Loucy (cell line): ENCODE results near the gene MAPK8IP2.

Experiments
- H2AFZ ChIP-seq: fragments of 200-600 bp; sonication (generic); 2 replicates; pipeline ENCODE4 v1.6.0; 2016; ENCODE audit warnings: antibody characterized with exemption, mild to moderate bottlenecking, low read length, moderate library complexity
- H3F3A ChIP-seq: fragments of 200-600 bp; 2 replicates; pipeline ENCODE4 v1.6.0; 2016; ENCODE audit warnings: antibody characterized with exemption, low read depth, mild to moderate bottlenecking
- H3K27me3 ChIP-seq: fragments of 200-600 bp; sonication (generic); 2 replicates; pipeline ENCODE4 v1.6.1; 2014; ENCODE audit warnings: low read length, mild to moderate bottlenecking; ENCODE audit not compliant: insufficient read depth, poor library complexity, severe bottlenecking
- H3K36me3 ChIP-seq: fragments of 200-600 bp; sonication (generic); 2 replicates; pipeline ENCODE4 v1.6.1; 2016; ENCODE audit warnings: low read length; ENCODE audit not compliant: insufficient read depth
- H3K4me1 ChIP-seq: fragments of 200-600 bp; sonication (generic); 2 replicates; pipeline ENCODE4 v1.5.1; 2014; ENCODE audit warnings: low read length, mild to moderate bottlenecking; ENCODE audit not compliant: insufficient read depth, poor library complexity, severe bottlenecking
- H3K4me2 ChIP-seq: fragments of 200-600 bp; sonication (generic); 2 replicates; pipeline ENCODE4 v1.6.0; 2014; ENCODE audit warnings: antibody characterized with exemption, low read length, low read depth, mild to moderate bottlenecking; ENCODE audit not compliant: poor library complexity, severe bottlenecking
- H3K4me3 ChIP-seq: fragments of 200-600 bp; sonication (generic); 2 replicates; pipeline ENCODE4 v1.5.1; 2014; ENCODE audit warnings: low read length, mild to moderate bottlenecking, mixed read lengths; ENCODE audit not compliant: poor library complexity, severe bottlenecking
- H3K79me2 ChIP-seq: fragments of 200-600 bp; sonication (generic); 2 replicates; pipeline ENCODE4 v1.6.1; 2014; ENCODE audit warnings: low read length; ENCODE audit not compliant: insufficient read depth
- H3K9ac ChIP-seq: fragments of 200-600 bp; sonication (generic); 2 replicates; pipeline ENCODE4 v1.6.0; 2014; ENCODE audit warnings: mild to moderate bottlenecking, low read depth, low read length, moderate library complexity; ENCODE audit not compliant: poor library complexity, severe bottlenecking
- H3K9me2 ChIP-seq: fragments of 200-600 bp; sonication (generic); replicated peaks from 2 replicates; pipeline ENCODE4 v1.6.1; 2016; ENCODE audit warnings: low read depth, low read length, mixed read lengths
- H3K9me3 ChIP-seq: fragments of 200-600 bp; sonication (generic); 2 replicates; pipeline ENCODE4 v1.6.1; 2014; ENCODE audit warnings: mild to moderate bottlenecking, antibody characterized with exemption, low read length, low read depth; ENCODE audit not compliant: insufficient read depth
- H4K20me1 ChIP-seq: fragments of 200-600 bp; sonication (generic); 2 replicates; pipeline ENCODE4 v1.6.0; 2014; ENCODE audit warnings: antibody characterized with exemption, low read length, mild to moderate bottlenecking; ENCODE audit not compliant: insufficient read depth, poor library complexity, severe bottlenecking
- CTCF ChIP-seq: fragments of 200-600 bp; sonication (generic); conservative IDR thresholded peaks from 2 replicates; pipeline ENCODE4 v1.5.1; 2014; ENCODE audit warnings: mild to moderate bottlenecking, antibody characterized with exemption, low read length
- EZH2phosphoT487 ChIP-seq: fragments of 200-600 bp; IDR thresholded peaks from 2 replicates; pipeline ENCODE4 v1.6.1; 2018; ENCODE audit warnings: antibody characterized with exemption, mild to moderate bottlenecking, moderate library complexity, borderline replicate concordance

Gene MAPK8IP2

DNA sequence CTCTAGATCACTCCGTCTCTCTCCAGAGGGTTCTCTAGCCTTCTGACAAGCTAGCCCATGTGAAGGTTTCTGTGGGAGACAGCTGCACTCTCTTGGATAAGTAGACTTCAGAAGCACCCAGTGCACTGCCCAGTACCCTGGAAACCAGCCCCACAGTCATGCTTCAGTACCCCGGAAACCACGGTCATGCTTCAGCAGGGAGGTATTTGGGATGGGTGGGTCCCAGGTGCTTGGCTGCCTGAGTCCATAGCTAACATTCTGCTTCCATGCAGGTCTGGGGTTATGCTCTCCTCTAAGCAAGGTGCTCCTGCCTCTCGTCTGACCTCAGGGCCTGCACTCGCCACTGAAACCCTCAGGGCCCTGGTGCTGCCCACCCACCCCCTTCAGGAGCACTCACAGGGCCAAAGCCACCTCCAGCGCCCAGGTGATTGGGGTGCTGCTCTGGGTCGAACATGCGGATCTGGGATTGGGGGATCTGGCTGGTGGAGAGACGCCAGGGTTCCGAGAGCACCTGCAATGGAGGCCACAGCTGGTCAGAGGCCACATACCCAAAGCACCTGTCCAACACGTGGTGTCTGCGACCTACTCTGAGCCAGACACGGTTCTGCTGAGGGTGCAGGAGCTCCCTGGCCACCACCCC lies 30.6 kb upstream of the MAPK8IP2 start:
- Histone ChIP-seq H3K79me2 (no peaks in the 10 kb centered on the region), H3K27me3 (no peaks in the 10 kb centered on the region), H3K4me3 (no peak overlapping the region), H3F3A (no peaks in the 10 kb centered on the region), H3K4me1 (no peaks in the 10 kb centered on the region), H3K9me2 (no peaks in the 10 kb centered on the region), H3K4me2 (no peak overlapping the region), H3K9me3 (no peaks in the 10 kb centered on the region), H2AFZ (no peak overlapping the region), H3K9ac (no peak overlapping the region), H3K36me3 (peaks cover 8% of the 10 kb centered on the region; the same call in 1 of the 2 replicates), H4K20me1 (no peaks in the 10 kb centered on the region)
- TF ChIP-seq CTCF, result no peak
- TF ChIP-seq EZH2phosphoT487, result no peak

GRCh38 chr22:50570861-50571260 lies 29.7 kb upstream of the MAPK8IP2 start:
- Histone ChIP-seq H2AFZ (no peak overlapping the region), H3K9me2 (no peaks in the 10 kb centered on the region), H3K36me3 (peaks cover 8% of the 10 kb centered on the region; the same call in 1 of the 2 replicates), H3K27me3 (no peaks in the 10 kb centered on the region), H3K79me2 (no peaks in the 10 kb centered on the region), H3K4me2 (no peak overlapping the region), H3K4me3 (no peak overlapping the region), H3K9ac (no peak overlapping the region), H3K4me1 (no peaks in the 10 kb centered on the region), H3K9me3 (no peaks in the 10 kb centered on the region), H3F3A (no peaks in the 10 kb centered on the region), H4K20me1 (no peaks in the 10 kb centered on the region)
- TF ChIP-seq EZH2phosphoT487, result no peak
- TF ChIP-seq CTCF, result no peak

- H3K79me2 ChIP-seq, result no peaks in the 10 kb centered on the region
- no peaks in the 10 kb centered on the region for H4K20me1 ChIP-seq
- H2AFZ ChIP-seq, result no peak overlapping the region
- H3K27me3 ChIP-seq, result no peaks in the 10 kb centered on the region
- H3K4me1 ChIP-seq, result no peaks in the 10 kb centered on the region
- peaks cover 8% of the 10 kb centered on the region; the same call in 1 of the 2 replicates for H3K36me3 ChIP-seq
- H3K4me2 ChIP-seq, result no peak overlapping the region
- H3F3A ChIP-seq, result no peaks in the 10 kb centered on the region
- TF ChIP-seq EZH2phosphoT487 (no peak), CTCF (no peak)
- H3K9me3 ChIP-seq, result no peaks in the 10 kb centered on the region
- no peak overlapping the region for H3K4me3 ChIP-seq
- H3K9ac ChIP-seq, result no peak overlapping the region
- no peaks in the 10 kb centered on the region for H3K9me2 ChIP-seq
These were observed 29.1 kb upstream of the MAPK8IP2 start for GRCh38 chr22:50571264-50572175.
